ENCODE results near the gene SUPT20H.
"Not testable (repeated sequence)": the region's sequence is repeated elsewhere in the genome, so short reads cannot be mapped to it uniquely, and the experiment has no call there.

SUPT20H gene

GRCh38 chr13:37059848-37060192 lies 332 bp upstream of the SUPT20H start:
- no peaks in the 10 kb centered on the region for H3K27me3 ChIP-seq (ENCODE audit: insufficient read depth, low read length)
- no peaks in the 10 kb centered on the region for H4K20me1 ChIP-seq (ENCODE audit: insufficient read depth, low read length)
- H3K27ac ChIP-seq (ENCODE audit: low read depth, low read length, poor library complexity, severe bottlenecking): no peak overlapping the region
- H3K36me3 ChIP-seq (ENCODE audit: insufficient read depth, low read length): peaks cover 3% of the 10 kb centered on the region; the same call in 1 of the 2 replicates
- H3K4me3 ChIP-seq (ENCODE audit: low read depth, low read length, poor library complexity, severe bottlenecking): peak overlapping the region; percentile 71
- no peaks in the 10 kb centered on the region for H3F3A ChIP-seq (ENCODE audit: insufficient read depth, low read length)
- H3K4me2 ChIP-seq (ENCODE audit: low read length): peak overlapping the region; percentile 78
- peak overlapping the region; percentile 93 for H2AFZ ChIP-seq (ENCODE audit: low read length)
- peaks cover 11% of the 10 kb centered on the region for H3K79me2 ChIP-seq (ENCODE audit: insufficient read depth, low read length)
- no peaks in the 10 kb centered on the region for H3K9me3 ChIP-seq (ENCODE audit: low read length)
- peak overlapping the region; percentile 64 for H3K9ac ChIP-seq (ENCODE audit: low read length)
- H3K9me2 ChIP-seq (ENCODE audit: low read depth, low read length): no peaks in the 10 kb centered on the region
- peaks cover 14% of the 10 kb centered on the region for H3K4me1 ChIP-seq (ENCODE audit: insufficient read depth, low read length, severe bottlenecking)
- TF ChIP-seq CTCF (IDR thresholded peaks at IDR 0.05; ENCODE audit: low read length): no peak
- TF ChIP-seq EZH2 (IDR thresholded peaks at IDR 0.05; ENCODE audit: borderline replicate concordance, low read length): no peak

- not testable (repeated sequence) for H3K27me3 ChIP-seq (ENCODE audit: insufficient read depth, low read length); H3K4me3 ChIP-seq (ENCODE audit: low read depth, low read length, poor library complexity, severe bottlenecking); H3K4me2 ChIP-seq (ENCODE audit: low read length); H4K20me1 ChIP-seq (ENCODE audit: insufficient read depth, low read length); H3K9me3 ChIP-seq (ENCODE audit: low read length); H3K27ac ChIP-seq (ENCODE audit: low read depth, low read length, poor library complexity, severe bottlenecking); H2AFZ ChIP-seq (ENCODE audit: low read length); H3K36me3 ChIP-seq (ENCODE audit: insufficient read depth, low read length); H3F3A ChIP-seq (ENCODE audit: insufficient read depth, low read length); H3K9me2 ChIP-seq (ENCODE audit: low read depth, low read length); H3K9ac ChIP-seq (ENCODE audit: low read length)
- Histone ChIP-seq H3K4me1 (ENCODE audit: insufficient read depth, low read length, severe bottlenecking) (peaks cover 14% of the 10 kb centered on the region), H3K79me2 (ENCODE audit: insufficient read depth, low read length) (peaks cover 19% of the 10 kb centered on the region)
These were observed 3.3 kb downstream of the SUPT20H start for GRCh38 chr13:37056228-37056627.

GRCh38 chr13:37053111-37053510 lies 6.4 kb downstream of the SUPT20H start:
- H3K27ac ChIP-seq (ENCODE audit: low read depth, low read length, poor library complexity, severe bottlenecking); H4K20me1 ChIP-seq (ENCODE audit: insufficient read depth, low read length): not testable (repeated sequence)

GRCh38 chr13:37049810-37050209 lies 9.7 kb downstream of the SUPT20H start:
- H3K9me2 ChIP-seq (ENCODE audit: low read depth, low read length): no peaks in the 10 kb centered on the region
- H3F3A ChIP-seq (ENCODE audit: insufficient read depth, low read length): no peaks in the 10 kb centered on the region
- peaks cover 12% of the 10 kb centered on the region for H3K79me2 ChIP-seq (ENCODE audit: insufficient read depth, low read length)
- no peaks in the 10 kb centered on the region for H3K4me1 ChIP-seq (ENCODE audit: insufficient read depth, low read length, severe bottlenecking)
- no peaks in the 10 kb centered on the region for H3K9me3 ChIP-seq (ENCODE audit: low read length)
- no peak overlapping the region for H3K4me2 ChIP-seq (ENCODE audit: low read length)
- TF ChIP-seq CTCF (IDR thresholded peaks at IDR 0.05; ENCODE audit: low read length): no peak
- no peak for TF ChIP-seq EZH2 (IDR thresholded peaks at IDR 0.05; ENCODE audit: borderline replicate concordance, low read length)
- no peak overlapping the region for H3K9ac ChIP-seq (ENCODE audit: low read length)
- peaks cover 12% of the 10 kb centered on the region; the same call in 1 of the 2 replicates for H3K36me3 ChIP-seq (ENCODE audit: insufficient read depth, low read length)
- H3K27me3 ChIP-seq (ENCODE audit: insufficient read depth, low read length): no peaks in the 10 kb centered on the region
- H3K27ac ChIP-seq (ENCODE audit: low read depth, low read length, poor library complexity, severe bottlenecking): no peak overlapping the region
- H3K4me3 ChIP-seq (ENCODE audit: low read depth, low read length, poor library complexity, severe bottlenecking): no peak overlapping the region
- no peak overlapping the region for H2AFZ ChIP-seq (ENCODE audit: low read length)
- H4K20me1 ChIP-seq (ENCODE audit: insufficient read depth, low read length): no peaks in the 10 kb centered on the region

More at GRCh38 chr13:37053111-37053510, 6.4 kb downstream of the SUPT20H start:
- H3K36me3 ChIP-seq (ENCODE audit: insufficient read depth, low read length); H3K4me3 ChIP-seq (ENCODE audit: low read depth, low read length, poor library complexity, severe bottlenecking); H2AFZ ChIP-seq (ENCODE audit: low read length); H3K4me2 ChIP-seq (ENCODE audit: low read length); H3K9me2 ChIP-seq (ENCODE audit: low read depth, low read length); H3K27me3 ChIP-seq (ENCODE audit: insufficient read depth, low read length); H3K9ac ChIP-seq (ENCODE audit: low read length); H3K4me1 ChIP-seq (ENCODE audit: insufficient read depth, low read length, severe bottlenecking); H3F3A ChIP-seq (ENCODE audit: insufficient read depth, low read length); H3K9me3 ChIP-seq (ENCODE audit: low read length): not testable (repeated sequence)
- H3K79me2 ChIP-seq (ENCODE audit: insufficient read depth, low read length): peaks cover 14% of the 10 kb centered on the region

Measured in OCI-LY1 (cell line).